Fibroblast of lung (primary cell): ENCODE results near the gene RAET1E. TPM values are rescaled to one million over a fixed set of nuclear protein-coding genes. Genes with fewer than 3 reads are reported as not detected.

ENCODE experiments used
- DNase-seq, 2 donors: peaks; one replicate each; pipeline versions ENCODE4 v3.0.0 to v3.0.0-alpha.2; 2010; ENCODE audit warnings: low read depth in 2 of 2
- H2AFZ ChIP-seq: 2 replicates; pipeline ENCODE4 v1.5.1; 2012; ENCODE audit warnings: low read length, control low read depth, inconsistent platforms
- H3K27ac ChIP-seq: 2 replicates; pipeline ENCODE4 v1.5.1; 2011; ENCODE audit warnings: low read length, control low read depth; ENCODE audit not compliant: insufficient read depth
- H3K27me3 ChIP-seq: 2 replicates; pipeline ENCODE4 v1.5.1; 2011; ENCODE audit warnings: mild to moderate bottlenecking, low read length; ENCODE audit not compliant: control insufficient read depth, insufficient read depth
- H3K36me3 ChIP-seq: 2 replicates; pipeline ENCODE4 v1.5.1; 2011; ENCODE audit warnings: low read length; ENCODE audit not compliant: control insufficient read depth, insufficient read depth
- H3K4me1 ChIP-seq: 2 replicates; pipeline ENCODE4 v1.5.1; 2011; ENCODE audit warnings: low read length; ENCODE audit not compliant: control insufficient read depth, insufficient read depth; ENCODE audit errors: extremely low read depth
- H3K4me2 ChIP-seq: 2 replicates; pipeline ENCODE4 v1.5.1; 2011; ENCODE audit warnings: low read length, control low read depth; ENCODE audit not compliant: insufficient read depth; ENCODE audit errors: extremely low read depth
- H3K4me3 ChIP-seq, 4 experiments: fragments of 200-600 bp in 1 of 4; sonication (generic) in 1 of 4; replicated peaks in 1 of 4; 2 replicates each; pipeline ENCODE4 v1.5.1; 2011 to 2016; ENCODE audit warnings: low read length in 4 of 4, low read depth in 3 of 4, mild to moderate bottlenecking in 3 of 4, control low read depth in 2 of 4, inconsistent platforms in 1 of 4, mixed read lengths in 1 of 4; ENCODE audit not compliant: insufficient read depth in 1 of 4; ENCODE audit errors: control extremely low read depth in 1 of 4
- H3K79me2 ChIP-seq: 2 replicates; pipeline ENCODE4 v1.5.1; 2012; ENCODE audit warnings: mild to moderate bottlenecking, low read length, inconsistent platforms; ENCODE audit not compliant: control insufficient read depth, insufficient read depth
- H3K9ac ChIP-seq: 2 replicates; pipeline ENCODE4 v1.5.1; 2011; ENCODE audit warnings: mild to moderate bottlenecking, low read length, control low read depth; ENCODE audit not compliant: insufficient read depth
- H3K9me3 ChIP-seq: 2 replicates; pipeline ENCODE4 v1.5.1; 2012; ENCODE audit warnings: low read depth, low read length; ENCODE audit not compliant: control insufficient read depth, insufficient read depth
- H4K20me1 ChIP-seq: 2 replicates; pipeline ENCODE4 v1.5.1; 2011; ENCODE audit warnings: low read length; ENCODE audit not compliant: control insufficient read depth, insufficient read depth; ENCODE audit errors: extremely low read depth
- EZH2 ChIP-seq: IDR thresholded peaks from 2 replicates; pipeline ENCODE4 v1.5.1; 2012; ENCODE audit warnings: low read length, control low read depth, mild to moderate bottlenecking; ENCODE audit errors: missing control alignments
- polyA plus RNA-seq, 2 donors: library from polyadenylated mRNA; depleted of rRNA in 1 of 2; stranded (reverse) in 1 of 2; unstranded in 1 of 2; fragments of >200 nt; gene quantifications; 2 replicates each; pipeline ENCODE4 v1.2.1, GENCODE V29; 2011 to 2012; ENCODE audit warnings: missing spikeins in 1 of 2
- total RNA-seq: library from RNA; depleted of rRNA; stranded (reverse); fragments of >200 nt; gene quantifications from 2 replicates; pipeline ENCODE4 v1.2.1, GENCODE V29; 2014
- TF ChIP-seq, protein P1 (sequence below), 2 donors: IDR thresholded peaks in 1 of 2; conservative IDR thresholded peaks in 1 of 2; 1 replicate in 1 of 2; 2 replicates in 1 of 2; pipeline ENCODE4 v1.5.1; 2011 to 2012; ENCODE audit warnings: low read length in 2 of 2, control low read depth in 1 of 2, inconsistent platforms in 1 of 2, low read depth in 1 of 2, mild to moderate bottlenecking in 1 of 2

RAET1E gene
- total and polyA plus RNA-seq, 2 donors (not counting 1 experiment from before 2014, with no cell fraction given): 0.12 to 1.5 TPM

GRCh38 chr6:149936743-149937142 lies 38.8 kb upstream of the RAET1E start:
- no peak overlapping the region for H3K9ac ChIP-seq
- TF ChIP-seq, protein P1, sequence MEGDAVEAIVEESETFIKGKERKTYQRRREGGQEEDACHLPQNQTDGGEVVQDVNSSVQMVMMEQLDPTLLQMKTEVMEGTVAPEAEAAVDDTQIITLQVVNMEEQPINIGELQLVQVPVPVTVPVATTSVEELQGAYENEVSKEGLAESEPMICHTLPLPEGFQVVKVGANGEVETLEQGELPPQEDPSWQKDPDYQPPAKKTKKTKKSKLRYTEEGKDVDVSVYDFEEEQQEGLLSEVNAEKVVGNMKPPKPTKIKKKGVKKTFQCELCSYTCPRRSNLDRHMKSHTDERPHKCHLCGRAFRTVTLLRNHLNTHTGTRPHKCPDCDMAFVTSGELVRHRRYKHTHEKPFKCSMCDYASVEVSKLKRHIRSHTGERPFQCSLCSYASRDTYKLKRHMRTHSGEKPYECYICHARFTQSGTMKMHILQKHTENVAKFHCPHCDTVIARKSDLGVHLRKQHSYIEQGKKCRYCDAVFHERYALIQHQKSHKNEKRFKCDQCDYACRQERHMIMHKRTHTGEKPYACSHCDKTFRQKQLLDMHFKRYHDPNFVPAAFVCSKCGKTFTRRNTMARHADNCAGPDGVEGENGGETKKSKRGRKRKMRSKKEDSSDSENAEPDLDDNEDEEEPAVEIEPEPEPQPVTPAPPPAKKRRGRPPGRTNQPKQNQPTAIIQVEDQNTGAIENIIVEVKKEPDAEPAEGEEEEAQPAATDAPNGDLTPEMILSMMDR (conservative IDR thresholded peaks at IDR 0.05 in 1 of 2, IDR thresholded peaks at IDR 0.05 in 1 of 2; ENCODE audit: low read depth in 1 of 2, low read length in 2 of 2): no peak
- no peak for TF ChIP-seq EZH2
- no peaks in the 10 kb centered on the region for H3K36me3 ChIP-seq
- no peaks in the 10 kb centered on the region for H3K9me3 ChIP-seq
- no peak overlapping the region for H2AFZ ChIP-seq
- no peak overlapping the region for H3K4me2 ChIP-seq
- DNase-seq: no peak
- no peaks in the 10 kb centered on the region for H4K20me1 ChIP-seq
- no peak overlapping the region for H3K27ac ChIP-seq
- H3K79me2 ChIP-seq: no peaks in the 10 kb centered on the region
- peaks cover 7% of the 10 kb centered on the region for H3K4me1 ChIP-seq
- H3K27me3 ChIP-seq: peaks cover 31% of the 10 kb centered on the region
- no peak overlapping the region for H3K4me3 ChIP-seq

GRCh38 chr6:149935668-149936067 lies 37.8 kb upstream of the RAET1E start:
- H3K4me2 ChIP-seq: no peak overlapping the region
- no peak for DNase-seq
- no peak for TF ChIP-seq EZH2
- no peaks in the 10 kb centered on the region for H3K9me3 ChIP-seq
- H3K27ac ChIP-seq: no peak overlapping the region
- H4K20me1 ChIP-seq: no peaks in the 10 kb centered on the region
- H3K36me3 ChIP-seq: no peaks in the 10 kb centered on the region
- H3K9ac ChIP-seq: no peak overlapping the region
- H3K4me1 ChIP-seq: peaks cover 7% of the 10 kb centered on the region
- H3K79me2 ChIP-seq: no peaks in the 10 kb centered on the region
- no peak overlapping the region for H3K4me3 ChIP-seq
- H3K27me3 ChIP-seq: peaks cover 34% of the 10 kb centered on the region
- no peak overlapping the region for H2AFZ ChIP-seq

DNA sequence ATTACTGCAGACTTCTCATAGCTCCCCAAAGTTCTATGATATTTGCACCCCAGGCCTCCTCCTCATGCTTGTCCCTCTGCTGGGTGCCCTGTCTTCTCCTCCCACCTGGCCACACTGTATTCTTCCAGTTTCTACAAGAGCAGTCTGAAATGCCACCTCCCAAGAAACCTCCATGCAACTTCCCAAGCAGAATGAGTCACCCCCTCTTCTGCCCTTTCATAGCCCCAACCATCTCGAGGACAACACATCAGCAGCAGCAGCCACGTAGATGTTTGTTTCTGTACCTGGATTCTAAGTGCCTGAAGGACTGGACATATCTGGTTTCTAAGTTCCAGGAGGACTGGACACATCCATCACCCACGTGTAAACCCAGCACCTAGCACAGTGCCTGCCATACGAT lies 37.3 kb upstream of the RAET1E start:
- Histone ChIP-seq H3K9me3 (no peaks in the 10 kb centered on the region), H3K36me3 (no peaks in the 10 kb centered on the region), H2AFZ (no peak overlapping the region), H3K4me2 (no peak overlapping the region), H3K27ac (no peak overlapping the region), H3K4me1 (peaks cover 7% of the 10 kb centered on the region), H4K20me1 (no peaks in the 10 kb centered on the region), H3K79me2 (no peaks in the 10 kb centered on the region), H3K27me3 (peaks cover 34% of the 10 kb centered on the region), H3K4me3 (no peak overlapping the region), H3K9ac (no peak overlapping the region)
- TF ChIP-seq, protein P1 (conservative IDR thresholded peaks at IDR 0.05 in 1 of 2, IDR thresholded peaks at IDR 0.05 in 1 of 2; ENCODE audit: low read depth in 1 of 2, low read length in 2 of 2): no peak
- peak in 1 of 2 donors; percentile 6 for DNase-seq
